Transverse colon (tissue), 4 donors: ENCODE data around the gene YBX3. TPM values are rescaled to one million over a fixed set of nuclear protein-coding genes. Genes with fewer than 3 reads are reported as not detected.
"Not testable (repeated sequence)": the region's sequence is repeated elsewhere in the genome, so short reads cannot be mapped to it uniquely, and the experiment has no call there.

Source experiments
- DNase-seq: peaks from one replicate; pipeline ENCODE4 v3.0.0-alpha.2; 2019
- H3K27ac ChIP-seq, 4 donors: fragments of 200-600 bp; sonication (generic); 2 replicates each; pipeline ENCODE4 v1.5.1; 2016 to 2018; ENCODE audit warnings: inconsistent platforms in 4 of 4
- H3K27me3 ChIP-seq: fragments of 200-600 bp; sonication (generic); 2 replicates; pipeline ENCODE4 v1.5.1; 2017; ENCODE audit warnings: inconsistent platforms
- H3K36me3 ChIP-seq, 4 donors: fragments of 200-600 bp; sonication (generic); 2 replicates each; pipeline ENCODE4 v1.5.1; 2017 to 2019; ENCODE audit warnings: inconsistent platforms in 4 of 4
- H3K4me1 ChIP-seq, 4 donors: fragments of 200-600 bp; sonication (generic); 2 replicates each; pipeline ENCODE4 v1.5.1; 2017 to 2020; ENCODE audit warnings: inconsistent platforms in 4 of 4
- H3K4me3 ChIP-seq, 4 donors: fragments of 200-600 bp; sonication (generic); 1 replicate in 1 of 4; 2 replicates in 3 of 4; pipeline versions ENCODE4 v1.5.1 to v1.6.1; 2017 to 2019; ENCODE audit warnings: inconsistent platforms in 4 of 4
- H3K9me3 ChIP-seq, 2 donors: fragments of 200-600 bp; sonication (generic); 2 replicates each; pipeline ENCODE4 v1.5.1; 2017 to 2019; ENCODE audit warnings: inconsistent platforms in 2 of 2
- EP300 ChIP-seq: sonication (generic); formaldehyde crosslinking; IDR thresholded peaks from one replicate; pipeline ENCODE4 v1.6.1; 2017; ENCODE audit warnings: antibody characterized with exemption, low read depth
- POLR2A ChIP-seq: fragments of 450-650 bp; IDR thresholded peaks from one replicate; pipeline ENCODE4 v1.6.1; 2016; ENCODE audit warnings: antibody characterized with exemption, mild to moderate bottlenecking, moderate library complexity
- POLR2AphosphoS5 ChIP-seq, 3 donors: sonication (generic); formaldehyde crosslinking; IDR thresholded peaks; one replicate each; pipeline ENCODE4 v1.6.1; 2016; ENCODE audit warnings: antibody characterized with exemption in 3 of 3
- WGBS, 2 donors: methylation state at CpG; one replicate each; pipeline ENCODE4 v1.1.5; 2018; ENCODE audit warnings: low coverage in 1 of 2; 5-methylcytosine and 5-hydroxymethylcytosine counted together
- in situ Hi-C, 4 donors: fragments of 200-750 bp; cut with MboI; loops; one replicate each; pipeline versions ENCODE4 v1.15.0 to v1.15.1; 2017; ENCODE audit warnings: low sequenced_read_pairs in 3 of 4, low pct_ligation_motif_present in 1 of 4, low pct_unique_long_range_greater_than_20kb in 1 of 4
- intact Hi-C: fragments of 100-400 bp; cut with DNase I; formaldehyde crosslinking; loops from one replicate; pipeline ENCODE4 v1.15.1; 2023; ENCODE audit warnings: low total_unique reads
- total RNA-seq, 4 donors: library from RNA; depleted of rRNA; stranded (reverse); fragments of >200 nt; gene quantifications; one replicate each; pipeline ENCODE4 v1.1.0, GENCODE V29; 2016
- TF ChIP-seq, protein P1 (sequence below), 5 experiments: fragments of 200-600 bp in 3 of 5; fragments of 450-650 bp in 2 of 5; sonication (generic) in 3 of 5; IDR thresholded peaks; 1 replicate in 2 of 5; 2 replicates in 3 of 5; pipeline ENCODE4 v1.5.1; 2016 to 2017; ENCODE audit warnings: antibody characterized with exemption in 5 of 5, inconsistent platforms in 3 of 5, mild to moderate bottlenecking in 2 of 5, moderate library complexity in 1 of 5

YBX3 gene
- total RNA-seq, 4 donors from 2014 or later = 137 to 537 (median 236) TPM

GRCh38 chr12:10753059-10753458, 29.9 kb upstream of the YBX3 start:
- in situ Hi-C loops (loop anchor here in 1 of 4 donors (25.0 kb wide), 1 partner anchor 459 kb away; no protein-coding TSS in a partner anchor), intact Hi-C loops (loop anchor here (10.0 kb wide), 1 partner anchor 138 kb away; the partner anchor contains the start of gene MAGOHB)
- Histone ChIP-seq H3K36me3 (no peaks in the 10 kb centered on the region), H3K4me3 (no peak overlapping the region), H3K4me1 (peaks cover 0 to 8% (median 2%) of the 10 kb centered on the region in 4 donors), H3K27me3 (peaks cover 6% of the 10 kb centered on the region), H3K27ac (no peak overlapping the region), H3K9me3 (peaks cover 3 to 8% of the 10 kb centered on the region in 2 donors)
- WGBS, 2 donors = 41 to 43% methylated on average over 4 of the region's 4 CpGs
- DNase-seq = no peak
- TF ChIP-seq EP300 = no peak
- TF ChIP-seq, protein P1, sequence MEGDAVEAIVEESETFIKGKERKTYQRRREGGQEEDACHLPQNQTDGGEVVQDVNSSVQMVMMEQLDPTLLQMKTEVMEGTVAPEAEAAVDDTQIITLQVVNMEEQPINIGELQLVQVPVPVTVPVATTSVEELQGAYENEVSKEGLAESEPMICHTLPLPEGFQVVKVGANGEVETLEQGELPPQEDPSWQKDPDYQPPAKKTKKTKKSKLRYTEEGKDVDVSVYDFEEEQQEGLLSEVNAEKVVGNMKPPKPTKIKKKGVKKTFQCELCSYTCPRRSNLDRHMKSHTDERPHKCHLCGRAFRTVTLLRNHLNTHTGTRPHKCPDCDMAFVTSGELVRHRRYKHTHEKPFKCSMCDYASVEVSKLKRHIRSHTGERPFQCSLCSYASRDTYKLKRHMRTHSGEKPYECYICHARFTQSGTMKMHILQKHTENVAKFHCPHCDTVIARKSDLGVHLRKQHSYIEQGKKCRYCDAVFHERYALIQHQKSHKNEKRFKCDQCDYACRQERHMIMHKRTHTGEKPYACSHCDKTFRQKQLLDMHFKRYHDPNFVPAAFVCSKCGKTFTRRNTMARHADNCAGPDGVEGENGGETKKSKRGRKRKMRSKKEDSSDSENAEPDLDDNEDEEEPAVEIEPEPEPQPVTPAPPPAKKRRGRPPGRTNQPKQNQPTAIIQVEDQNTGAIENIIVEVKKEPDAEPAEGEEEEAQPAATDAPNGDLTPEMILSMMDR (IDR thresholded peaks at IDR 0.05) = no peak
- TF ChIP-seq POLR2AphosphoS5 (IDR thresholded peaks at IDR 0.05) = no peak
- no peak for TF ChIP-seq POLR2A

GRCh38 chr12:10750385-10750727, 27.2 kb upstream of the YBX3 start:
- 0 to 1% methylated on average over 4 of the region's 4 CpGs for WGBS, 2 donors
- intact Hi-C loops (loop anchor here (10.0 kb wide), 1 partner anchor 136 kb away; the partner anchor contains the start of gene MAGOHB), in situ Hi-C loops (loop anchor here in 1 of 4 donors (25.0 kb wide), 1 partner anchor 462 kb away; no protein-coding TSS in a partner anchor)
- Histone ChIP-seq H3K36me3 (no peaks in the 10 kb centered on the region), H3K9me3 (no peaks in the 10 kb centered on the region), H3K4me1 (peaks cover 0 to 8% (median 2%) of the 10 kb centered on the region in 4 donors), H3K27me3 (no peaks in the 10 kb centered on the region), H3K27ac (no peak overlapping the region), H3K4me3 (no peak overlapping the region)
- DNase-seq = no peak
- TF ChIP-seq, protein P1 (IDR thresholded peaks at IDR 0.05) = peak in 2 of 5 experiments; percentile 3 to 27
- TF ChIP-seq POLR2A = no peak

GRCh38 chr12:10749700-10750384, 26.7 kb upstream of the YBX3 start:
- H3K9me3 ChIP-seq = no peaks in the 10 kb centered on the region
- H3K36me3 ChIP-seq = no peaks in the 10 kb centered on the region
- TF ChIP-seq, protein P1 (IDR thresholded peaks at IDR 0.05) = peak; percentile 80 to 94 (median 84)
- no peak for TF ChIP-seq POLR2A
- TF ChIP-seq EP300 = peak; percentile 65
- peak; percentile 57 to 73 (median 59) for TF ChIP-seq POLR2AphosphoS5 (IDR thresholded peaks at IDR 0.05)
- no peaks in the 10 kb centered on the region for H3K27me3 ChIP-seq
- peaks cover 0 to 8% (median 2%) of the 10 kb centered on the region in 4 donors for H3K4me1 ChIP-seq
- intact Hi-C loops (loop anchor here (10.0 kb wide), 1 partner anchor 135 kb away; the partner anchor contains the start of gene MAGOHB), in situ Hi-C loops (loop anchor here in 3 of 4 donors (25.0 kb wide), 3 partner anchors 138 to 513 kb away; partner anchors contain the start of gene MAGOHB (in 1 of the 3))
- H3K4me3 ChIP-seq = peak overlapping the region in 2 of 4 donors; percentile 15 to 22
- 8 to 32% methylated on average over 7 to 17 of the region's 17 CpGs for WGBS, 2 donors
- H3K27ac ChIP-seq = peak overlapping the region in 3 of 4 donors; percentile 33 to 59 (median 53)
- DNase-seq = peak; percentile 75

DNA sequence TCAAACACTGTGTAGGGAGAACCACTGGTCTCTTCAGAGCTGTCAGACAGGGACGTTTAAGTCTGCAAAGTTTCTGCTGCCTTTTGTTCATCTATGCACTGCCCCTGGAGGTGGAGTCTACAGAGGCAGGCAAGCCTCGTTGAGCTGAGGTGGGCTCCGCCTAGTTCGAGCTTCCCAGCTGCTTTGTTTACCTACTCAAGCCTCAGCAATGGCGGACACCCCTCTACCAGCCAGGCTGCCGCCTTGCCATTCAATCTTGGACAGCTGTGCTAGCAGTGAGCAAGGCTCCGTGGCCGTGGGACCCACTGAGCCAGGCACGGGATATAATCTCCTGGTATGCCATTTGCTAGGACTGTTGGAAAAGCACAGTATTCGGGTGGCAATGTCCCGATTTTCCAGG, 24.6 kb upstream of the YBX3 start:
- no peaks in the 10 kb centered on the region for H3K27me3 ChIP-seq
- no peaks in the 10 kb centered on the region for H3K9me3 ChIP-seq
- H3K4me3 ChIP-seq = no peak overlapping the region
- H3K27ac ChIP-seq = no peak overlapping the region
- peaks cover 0 to 8% (median 2%) of the 10 kb centered on the region in 4 donors for H3K4me1 ChIP-seq
- DNase-seq = no peak
- in situ Hi-C loops = loop anchor here in 3 of 4 donors (25.0 kb wide), 2 partner anchors 135 to 510 kb away; partner anchors contain the start of gene MAGOHB (in 1 of the 3)
- 85% methylated on average over 11 of the region's 11 CpGs; no CpG with 5 or more reads in 1 of the 2 donors for WGBS, 2 donors
- TF ChIP-seq POLR2A (no peak), POLR2AphosphoS5 (IDR thresholded peaks at IDR 0.05) (no peak), EP300 (no peak)
- TF ChIP-seq, protein P1 (IDR thresholded peaks at IDR 0.05) = no peak
- intact Hi-C loops = no loop called here
- H3K36me3 ChIP-seq = no peaks in the 10 kb centered on the region

GRCh38 chr12:10743420-10743819, 20.3 kb upstream of the YBX3 start:
- DNase-seq, H3K27ac ChIP-seq, H3K27me3 ChIP-seq, H3K9me3 ChIP-seq, H3K4me3 ChIP-seq, intact Hi-C loops, H3K36me3 ChIP-seq, H3K4me1 ChIP-seq: not testable (repeated sequence)
- 88 to 93% methylated on average over 3 to 6 of the region's 6 CpGs for WGBS, 2 donors
- in situ Hi-C loops = loop anchor here in 3 of 4 donors (25.0 kb wide), 2 partner anchors 131 to 506 kb away; partner anchors contain the start of gene MAGOHB (in 1 of the 3)
